Neuronal stem cell (in vitro differentiated cells): ENCODE data around the gene RAD51B.

ENCODE experiments used
- DNase-seq: peaks from one replicate; pipeline ENCODE4 v3.0.0-alpha.2; 2013; ENCODE audit warnings: low spot score
- H2AFZ ChIP-seq: one replicate; pipeline ENCODE4 v1.6.1; 2013; ENCODE audit warnings: mild to moderate bottlenecking, low read length, inconsistent platforms
- H2AK5ac ChIP-seq: 2 replicates; pipeline ENCODE4 v1.6.1; 2013; ENCODE audit warnings: low read depth, mild to moderate bottlenecking, inconsistent platforms, low read length, moderate library complexity, mixed read lengths
- H2BK120ac ChIP-seq: 2 replicates; pipeline ENCODE4 v1.6.1; 2013; ENCODE audit warnings: low read depth, mild to moderate bottlenecking, inconsistent platforms, low read length, moderate library complexity, mixed read lengths
- H2BK12ac ChIP-seq: one replicate; pipeline ENCODE4 v1.6.1; 2013; ENCODE audit warnings: low read length, inconsistent platforms
- H2BK15ac ChIP-seq: 2 replicates; pipeline ENCODE4 v1.6.1; 2013; ENCODE audit warnings: mild to moderate bottlenecking, low read length, inconsistent platforms, mixed read lengths
- H2BK5ac ChIP-seq: one replicate; pipeline ENCODE4 v1.6.1; 2013; ENCODE audit warnings: inconsistent platforms, mild to moderate bottlenecking, low read length, moderate library complexity
- H3K14ac ChIP-seq: one replicate; pipeline ENCODE4 v1.6.1; 2013; ENCODE audit warnings: low read length, inconsistent platforms
- H3K18ac ChIP-seq: 2 replicates; pipeline ENCODE4 v1.6.1; 2013; ENCODE audit warnings: low read length, inconsistent platforms
- H3K23ac ChIP-seq: 2 replicates; pipeline ENCODE4 v1.6.1; 2013; ENCODE audit warnings: low read depth, mild to moderate bottlenecking, mixed read lengths, low read length, inconsistent platforms; ENCODE audit not compliant: poor library complexity
- H3K27ac ChIP-seq: replicated peaks from 3 replicates; pipeline ENCODE4 v1.5.1; 2013; ENCODE audit warnings: low read length, inconsistent platforms
- H3K27me3 ChIP-seq, 3 experiments: 2 replicates each; pipeline ENCODE4 v1.6.1; 2013; ENCODE audit warnings: low read length in 3 of 3, mild to moderate bottlenecking in 2 of 3, inconsistent platforms in 1 of 3, low read depth in 1 of 3, mixed read lengths in 1 of 3, moderate library complexity in 1 of 3; ENCODE audit not compliant: control insufficient read depth in 3 of 3, insufficient read depth in 3 of 3
- H3K36me3 ChIP-seq, 2 donors: replicated peaks in 1 of 2; 2 replicates each; pipeline ENCODE4 v1.6.1; 2013; ENCODE audit warnings: low read length in 2 of 2; ENCODE audit not compliant: control insufficient read depth in 2 of 2, insufficient read depth in 2 of 2
- H3K4ac ChIP-seq: 2 replicates; pipeline ENCODE4 v1.6.1; 2013; ENCODE audit warnings: inconsistent platforms, mild to moderate bottlenecking, low read length, moderate library complexity
- H3K4me1 ChIP-seq, 2 donors: 1 replicate in 1 of 2; 2 replicates in 1 of 2; pipeline ENCODE4 v1.6.1; 2013; ENCODE audit warnings: low read length in 2 of 2, low read depth in 1 of 2; ENCODE audit not compliant: control insufficient read depth in 2 of 2, insufficient read depth in 1 of 2
- H3K4me2 ChIP-seq: one replicate; pipeline ENCODE4 v1.6.1; 2013; ENCODE audit warnings: mild to moderate bottlenecking, low read length, inconsistent platforms; ENCODE audit not compliant: insufficient read depth, poor library complexity, severe bottlenecking
- H3K4me3 ChIP-seq, 2 donors: 2 replicates each; pipeline ENCODE4 v1.5.1; 2013; ENCODE audit warnings: low read length in 2 of 2, mild to moderate bottlenecking in 2 of 2, inconsistent platforms in 1 of 2, moderate library complexity in 1 of 2
- H3K79me1 ChIP-seq: one replicate; pipeline ENCODE4 v1.6.1; 2013; ENCODE audit warnings: low read depth, mild to moderate bottlenecking, inconsistent platforms, low read length, moderate library complexity
- H3K9ac ChIP-seq: one replicate; pipeline ENCODE4 v1.6.1; 2013; ENCODE audit warnings: mild to moderate bottlenecking, low read depth, low read length, inconsistent platforms; ENCODE audit not compliant: poor library complexity
- H3K9me3 ChIP-seq, 2 donors: replicated peaks in 1 of 2; 2 replicates each; pipeline versions ENCODE3 to v1.6.1; 2013; ENCODE audit warnings: low read length in 2 of 2, mild to moderate bottlenecking in 2 of 2, inconsistent platforms in 1 of 2, low read depth in 1 of 2, mixed read lengths in 1 of 2, moderate library complexity in 1 of 2; ENCODE audit not compliant: control insufficient read depth in 2 of 2, insufficient read depth in 1 of 2
- H4K8ac ChIP-seq: one replicate; pipeline ENCODE4 v1.6.1; 2013; ENCODE audit warnings: low read depth, mild to moderate bottlenecking, inconsistent platforms, low read length, moderate library complexity
- H4K91ac ChIP-seq: one replicate; pipeline ENCODE4 v1.6.1; 2013; ENCODE audit warnings: low read length, low read depth, mild to moderate bottlenecking, inconsistent platforms; ENCODE audit not compliant: poor library complexity
- WGBS, 2 donors: extraction: QIAGEN DNeasy Blood & Tissue Kit; methylation state at CpG; one replicate each; pipeline ENCODE4 v1.1.7; 2013; ENCODE audit warnings: missing lambda C conversion rate in 2 of 2, mixed read lengths in 1 of 2; ENCODE audit not compliant: insufficient read length in 2 of 2, insufficient replicate concordance in 1 of 2; ENCODE audit errors: extremely low coverage in 2 of 2; 5-methylcytosine and 5-hydroxymethylcytosine counted together

RAD51B gene

GRCh38 chr14:68603533-68604360 is 784.2 kb downstream of the RAD51B start:
- Histone ChIP-seq H2BK120ac (no peak overlapping the region), H3K9me3 (peaks cover 4 to 19% of the 10 kb centered on the region in 2 donors), H3K9ac (no peak overlapping the region), H3K4me1 (peaks cover 12 to 33% of the 10 kb centered on the region in 2 donors), H3K14ac (no peak overlapping the region), H3K4me2 (no peak overlapping the region), H3K36me3 (no peaks in the 10 kb centered on the region), H2AK5ac (no peak overlapping the region), H3K79me1 (no peaks in the 10 kb centered on the region), H2AFZ (no peak overlapping the region), H3K18ac (peak overlapping the region; percentile 53), H2BK15ac (no peak overlapping the region), H3K4me3 (no peak overlapping the region), H3K27ac (no peak overlapping the region), H3K27me3 (no peaks in the 10 kb centered on the region), H3K4ac (no peak overlapping the region), H2BK12ac (no peak overlapping the region), H4K8ac (no peak overlapping the region), H4K91ac (no peak overlapping the region), H2BK5ac (no peak overlapping the region), H3K23ac (no peak overlapping the region)
- WGBS, 2 donors = no CpG with 5 or more reads among the region's 25 CpGs
- no peak for DNase-seq

GRCh38 chr14:68604361-68604730 is 784.8 kb downstream of the RAD51B start:
- no peak overlapping the region for H3K27ac ChIP-seq
- WGBS, 2 donors = no CpG with 5 or more reads among the region's 9 CpGs
- no peak overlapping the region for H2AFZ ChIP-seq
- H3K4me2 ChIP-seq = no peak overlapping the region
- H2BK120ac ChIP-seq = no peak overlapping the region
- no peaks in the 10 kb centered on the region for H3K79me1 ChIP-seq
- peak overlapping the region; percentile 42 for H2BK12ac ChIP-seq
- no peak overlapping the region for H4K8ac ChIP-seq
- H3K36me3 ChIP-seq = no peaks in the 10 kb centered on the region
- no peaks in the 10 kb centered on the region for H3K27me3 ChIP-seq
- no peak overlapping the region for H3K9ac ChIP-seq
- H2BK5ac ChIP-seq = no peak overlapping the region
- H2BK15ac ChIP-seq = peak overlapping the region; percentile 9
- peak overlapping the region; percentile 5 for H3K14ac ChIP-seq
- no peak overlapping the region for H3K4ac ChIP-seq
- no peak overlapping the region for H3K23ac ChIP-seq
- peaks cover 10 to 30% of the 10 kb centered on the region in 2 donors for H3K4me1 ChIP-seq
- peak overlapping the region; percentile 30 for H2AK5ac ChIP-seq
- H3K9me3 ChIP-seq = peaks cover 4 to 19% of the 10 kb centered on the region in 2 donors
- H4K91ac ChIP-seq = no peak overlapping the region
- peak overlapping the region; percentile 78 for H3K18ac ChIP-seq
- H3K4me3 ChIP-seq = no peak overlapping the region
- no peak for DNase-seq

- no peak overlapping the region for H3K18ac ChIP-seq
- no peaks in the 10 kb centered on the region for H3K27me3 ChIP-seq
- no CpG with 5 or more reads among the region's 10 CpGs for whole genome bisulfite sequencing, 2 donors
- no peak overlapping the region for H2AK5ac ChIP-seq
- no peaks in the 10 kb centered on the region for H3K79me1 ChIP-seq
- no peak overlapping the region for H2BK120ac ChIP-seq
- no peak overlapping the region for H3K4ac ChIP-seq
- no peak for DNase-seq
- H2BK15ac ChIP-seq = no peak overlapping the region
- H2BK5ac ChIP-seq = no peak overlapping the region
- no peak overlapping the region for H3K23ac ChIP-seq
- no peak overlapping the region for H3K9ac ChIP-seq
- H4K8ac ChIP-seq = no peak overlapping the region
- H2BK12ac ChIP-seq = no peak overlapping the region
- no peak overlapping the region for H2AFZ ChIP-seq
- no peaks in the 10 kb centered on the region for H3K36me3 ChIP-seq
- H3K4me2 ChIP-seq = no peak overlapping the region
- H3K4me3 ChIP-seq = no peak overlapping the region
- peaks cover 4 to 19% of the 10 kb centered on the region in 2 donors for H3K9me3 ChIP-seq
- H3K4me1 ChIP-seq = peaks cover 10 to 28% of the 10 kb centered on the region in 2 donors
- H4K91ac ChIP-seq = no peak overlapping the region
- H3K27ac ChIP-seq = no peak overlapping the region
- H3K14ac ChIP-seq = no peak overlapping the region
Observed at GRCh38 chr14:68604822-68605221, 785.2 kb downstream of the RAD51B start.

GRCh38 chr14:68606176-68606575 is 786.6 kb downstream of the RAD51B start:
- no peak overlapping the region for H3K9ac ChIP-seq

More at GRCh38 chr14:68606176-68606575, 786.6 kb downstream of the RAD51B start:
- H3K14ac ChIP-seq = no peak overlapping the region
- no peak overlapping the region for H2BK5ac ChIP-seq
- H2AK5ac ChIP-seq = peak overlapping the region; percentile 30
- H3K79me1 ChIP-seq = no peaks in the 10 kb centered on the region
- H3K27ac ChIP-seq = no peak overlapping the region
- DNase-seq = no peak
- no peak overlapping the region for H3K18ac ChIP-seq
- no peaks in the 10 kb centered on the region for H3K27me3 ChIP-seq
- H3K9me3 ChIP-seq = peaks cover 4 to 19% of the 10 kb centered on the region in 2 donors
- H2BK120ac ChIP-seq = no peak overlapping the region
- no peak overlapping the region for H4K91ac ChIP-seq
- H4K8ac ChIP-seq = no peak overlapping the region
- WGBS, 2 donors = no CpG with 5 or more reads among the region's 3 CpGs
- H3K4me2 ChIP-seq = no peak overlapping the region
- no peak overlapping the region for H3K23ac ChIP-seq
- no peak overlapping the region for H2AFZ ChIP-seq
- no peak overlapping the region for H3K4ac ChIP-seq
- H3K4me3 ChIP-seq = no peak overlapping the region
- H3K4me1 ChIP-seq = peaks cover 10 to 16% of the 10 kb centered on the region in 2 donors
- no peaks in the 10 kb centered on the region for H3K36me3 ChIP-seq
- H2BK12ac ChIP-seq = no peak overlapping the region
- peak overlapping the region; percentile 40 for H2BK15ac ChIP-seq
